ENCODE measurements around the gene DDI2.

The DDI2 gene

DNA sequence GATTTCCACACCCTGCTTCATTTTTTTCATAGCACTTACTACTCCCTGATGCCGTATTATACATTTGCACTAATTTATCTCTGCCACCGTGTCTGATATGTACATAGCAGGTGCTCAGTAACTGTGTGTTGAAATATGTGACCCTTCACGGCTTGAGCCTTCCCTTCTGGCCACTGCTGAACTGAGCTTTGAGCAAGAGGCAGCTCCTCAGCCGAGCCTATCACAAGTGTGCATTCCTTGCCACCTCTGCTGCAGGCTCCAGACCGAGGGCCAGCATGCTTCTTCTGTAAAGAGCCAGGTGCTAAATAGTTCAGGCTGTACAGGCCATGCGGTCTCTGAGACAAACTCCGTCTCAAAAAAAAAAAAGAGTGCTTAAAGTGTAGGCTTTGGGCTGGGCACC is 89.5 kb downstream of the DDI2 start:
- Histone ChIP-seq H3K4me3 (ENCODE audit: low read depth, low read length) (no peak overlapping the region), H3K27me3 (replicated peaks) (no peaks in the 10 kb centered on the region), H3K36me3 (replicated peaks) (no peaks in the 10 kb centered on the region), H3K27ac (no peak overlapping the region)
- in situ Hi-C loops (cut with HindIII; ENCODE audit: low pct_ligation_motif_present, low sequenced_read_pairs): no loop called here
- no peak for DNase-seq
- TF ChIP-seq, protein P1, sequence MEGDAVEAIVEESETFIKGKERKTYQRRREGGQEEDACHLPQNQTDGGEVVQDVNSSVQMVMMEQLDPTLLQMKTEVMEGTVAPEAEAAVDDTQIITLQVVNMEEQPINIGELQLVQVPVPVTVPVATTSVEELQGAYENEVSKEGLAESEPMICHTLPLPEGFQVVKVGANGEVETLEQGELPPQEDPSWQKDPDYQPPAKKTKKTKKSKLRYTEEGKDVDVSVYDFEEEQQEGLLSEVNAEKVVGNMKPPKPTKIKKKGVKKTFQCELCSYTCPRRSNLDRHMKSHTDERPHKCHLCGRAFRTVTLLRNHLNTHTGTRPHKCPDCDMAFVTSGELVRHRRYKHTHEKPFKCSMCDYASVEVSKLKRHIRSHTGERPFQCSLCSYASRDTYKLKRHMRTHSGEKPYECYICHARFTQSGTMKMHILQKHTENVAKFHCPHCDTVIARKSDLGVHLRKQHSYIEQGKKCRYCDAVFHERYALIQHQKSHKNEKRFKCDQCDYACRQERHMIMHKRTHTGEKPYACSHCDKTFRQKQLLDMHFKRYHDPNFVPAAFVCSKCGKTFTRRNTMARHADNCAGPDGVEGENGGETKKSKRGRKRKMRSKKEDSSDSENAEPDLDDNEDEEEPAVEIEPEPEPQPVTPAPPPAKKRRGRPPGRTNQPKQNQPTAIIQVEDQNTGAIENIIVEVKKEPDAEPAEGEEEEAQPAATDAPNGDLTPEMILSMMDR (IDR thresholded peaks at IDR 0.05; ENCODE audit: low read depth, low read length, missing control alignments): no peak

DNA sequence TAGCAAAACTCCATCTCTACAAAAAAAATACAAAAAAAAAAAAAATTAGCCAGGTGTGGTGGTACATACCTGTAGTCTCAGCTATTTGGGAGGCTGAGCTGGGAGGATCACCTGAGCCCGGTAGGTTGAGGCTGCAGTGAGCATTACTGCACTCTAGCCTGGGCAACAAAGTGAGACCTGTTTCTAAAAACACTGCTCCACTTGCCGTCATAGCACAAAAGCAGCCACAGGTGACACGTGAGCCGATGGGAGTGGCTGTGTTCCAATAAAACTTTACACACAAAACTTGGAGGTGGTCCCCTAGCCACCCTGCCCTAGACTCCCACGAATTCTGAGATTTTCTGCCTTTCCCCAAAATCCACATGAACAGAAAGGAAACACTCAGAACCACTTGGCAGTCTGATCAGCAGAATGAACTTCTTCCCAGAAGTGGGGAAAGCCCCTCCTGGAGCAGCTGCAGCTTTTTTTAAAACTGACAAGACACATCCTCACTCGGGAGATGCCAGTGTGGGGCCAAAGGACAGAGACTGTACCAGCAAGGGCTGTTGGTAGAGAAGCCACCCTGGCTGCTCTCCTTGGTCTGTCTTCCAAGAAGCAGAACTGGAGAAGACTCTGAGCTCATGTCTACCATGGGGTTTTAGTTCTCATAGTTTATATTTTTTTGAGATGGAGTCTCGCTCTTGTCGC is 90.1 kb downstream of the DDI2 start:
- in situ Hi-C loops (cut with HindIII; ENCODE audit: low pct_ligation_motif_present, low sequenced_read_pairs): no loop called here
- TF ChIP-seq, protein P1 (IDR thresholded peaks at IDR 0.05; ENCODE audit: low read depth, low read length, missing control alignments): no peak
- no peaks in the 10 kb centered on the region for H3K27me3 ChIP-seq (replicated peaks)
- H3K4me3 ChIP-seq (ENCODE audit: low read depth, low read length): no peak overlapping the region
- DNase-seq: no peak
- H3K36me3 ChIP-seq (replicated peaks): no peaks in the 10 kb centered on the region
- H3K27ac ChIP-seq: no peak overlapping the region

DNA sequence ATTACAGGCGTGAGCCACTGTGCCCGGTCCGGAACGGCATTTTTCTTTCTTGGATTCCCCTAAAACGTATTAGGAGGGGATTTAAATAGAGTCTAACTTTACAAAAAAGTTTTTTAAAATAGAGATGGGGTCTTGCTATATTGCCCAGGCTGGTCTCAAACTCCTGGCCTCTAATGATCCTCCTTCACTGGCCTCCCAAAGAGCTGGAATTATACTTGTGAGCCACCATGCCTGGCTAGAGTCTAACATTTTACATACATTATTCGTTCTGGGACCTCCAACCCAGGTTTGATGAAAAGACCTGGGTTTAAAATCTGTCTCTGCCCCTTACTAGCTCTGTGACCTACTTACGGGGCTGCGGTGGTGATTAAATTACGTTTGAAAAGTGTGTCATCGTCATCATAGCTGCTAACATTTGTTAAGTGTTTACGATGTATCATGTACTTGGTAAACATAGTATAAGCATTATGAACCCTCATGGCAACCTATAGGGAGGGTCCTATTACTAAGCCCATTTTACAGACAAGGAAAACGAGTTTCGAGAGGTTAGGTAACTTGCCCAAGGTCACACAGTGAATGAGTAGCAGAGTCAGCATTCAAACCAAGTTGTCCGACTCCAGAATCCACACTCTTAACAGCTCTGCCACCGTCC is 91.4 kb downstream of the DDI2 start:
- no peak overlapping the region for H3K27ac ChIP-seq
- in situ Hi-C loops (cut with HindIII; ENCODE audit: low pct_ligation_motif_present, low sequenced_read_pairs): no loop called here
- TF ChIP-seq, protein P1 (IDR thresholded peaks at IDR 0.05; ENCODE audit: low read depth, low read length, missing control alignments): no peak

DNA sequence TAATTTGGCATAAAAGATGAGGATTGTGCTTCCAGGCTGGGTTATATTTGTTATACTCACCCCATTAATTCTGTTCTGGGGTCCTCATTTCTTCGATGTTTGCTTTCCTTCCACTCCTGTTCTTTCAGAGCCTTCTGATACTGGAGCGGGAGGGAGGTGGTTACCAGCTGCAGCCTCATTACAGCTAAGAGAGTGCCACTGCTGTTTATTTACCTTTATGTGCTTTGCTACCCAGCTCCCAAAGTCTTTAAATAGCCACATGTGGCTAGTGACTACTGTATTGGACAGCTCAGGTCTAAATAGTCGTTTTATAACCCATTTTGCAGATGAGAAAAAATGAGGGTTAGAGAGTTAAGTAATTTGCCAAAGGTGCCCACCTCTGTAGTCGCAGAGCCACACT is 92.0 kb downstream of the DDI2 start:
- Histone ChIP-seq H3K27me3 (replicated peaks) (no peaks in the 10 kb centered on the region), H3K36me3 (replicated peaks) (no peaks in the 10 kb centered on the region), H3K27ac (no peak overlapping the region), H3K4me3 (ENCODE audit: low read depth, low read length) (no peak overlapping the region)
- in situ Hi-C loops (cut with HindIII; ENCODE audit: low pct_ligation_motif_present, low sequenced_read_pairs): no loop called here
- TF ChIP-seq, protein P1 (IDR thresholded peaks at IDR 0.05; ENCODE audit: low read depth, low read length, missing control alignments): no peak
- no peak for DNase-seq

More for the DNA sequence above, 91.4 kb downstream of the DDI2 start:
- Histone ChIP-seq H3K36me3 (replicated peaks) (no peaks in the 10 kb centered on the region), H3K27me3 (replicated peaks) (no peaks in the 10 kb centered on the region), H3K4me3 (ENCODE audit: low read depth, low read length) (no peak overlapping the region)
- no peak for DNase-seq

DNA sequence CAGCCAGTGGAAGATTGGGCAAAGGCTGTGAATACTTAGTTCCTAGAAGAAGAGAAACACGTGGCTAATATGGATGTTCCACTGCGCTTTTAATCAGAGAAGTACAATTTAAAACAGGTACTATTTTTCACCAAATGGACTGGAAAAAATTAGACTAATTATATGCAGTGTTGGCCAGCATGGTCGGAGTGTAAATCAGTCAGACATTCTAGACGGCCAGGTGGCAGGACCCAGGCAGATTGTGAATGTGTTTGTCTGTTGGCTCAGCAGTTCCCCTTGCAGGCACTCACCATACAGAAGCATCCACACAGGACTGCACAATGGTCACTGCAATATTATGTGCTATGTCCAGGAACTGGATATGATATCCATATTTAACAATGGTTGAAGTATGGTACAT is 94.9 kb downstream of the DDI2 start:
- H3K27ac ChIP-seq: no peak overlapping the region
- in situ Hi-C loops (cut with HindIII; ENCODE audit: low pct_ligation_motif_present, low sequenced_read_pairs): no loop called here
- no peak for DNase-seq
- H3K36me3 ChIP-seq (replicated peaks): peaks cover 10% of the 10 kb centered on the region
- TF ChIP-seq, protein P1 (IDR thresholded peaks at IDR 0.05; ENCODE audit: low read depth, low read length, missing control alignments): no peak
- no peaks in the 10 kb centered on the region for H3K27me3 ChIP-seq (replicated peaks)
- H3K4me3 ChIP-seq (ENCODE audit: low read depth, low read length): no peak overlapping the region

All from brain microvascular endothelial cell (primary cell).